Esophagus (tissue), 2 donors: ENCODE data around the gene PPCDC. TPM values are rescaled to one million over a fixed set of nuclear protein-coding genes. Genes with fewer than 3 reads are reported as not detected.

Experiments
- H3K27ac ChIP-seq, 2 donors: one replicate each; pipeline ENCODE4 v1.5.1; 2013; ENCODE audit warnings: low read depth in 2 of 2, mild to moderate bottlenecking in 2 of 2, inconsistent platforms in 1 of 2, low read length in 1 of 2, moderate library complexity in 1 of 2
- H3K27me3 ChIP-seq, 2 donors: one replicate each; pipeline ENCODE4 v1.6.1; 2013; ENCODE audit warnings: low read length in 2 of 2, control low read depth in 1 of 2, mild to moderate bottlenecking in 1 of 2; ENCODE audit not compliant: insufficient read depth in 2 of 2, control insufficient read depth in 1 of 2
- H3K36me3 ChIP-seq, 2 donors: one replicate each; pipeline ENCODE4 v1.6.1; 2013; ENCODE audit warnings: low read length in 1 of 2; ENCODE audit not compliant: control insufficient read depth in 2 of 2, insufficient read depth in 2 of 2
- H3K4me1 ChIP-seq, 2 donors: one replicate each; pipeline ENCODE4 v1.6.1; 2013; ENCODE audit warnings: low read length in 1 of 2; ENCODE audit not compliant: control insufficient read depth in 2 of 2, insufficient read depth in 2 of 2
- H3K4me3 ChIP-seq, 2 donors: one replicate each; pipeline ENCODE4 v1.5.1; 2013; ENCODE audit warnings: low read length in 2 of 2, mild to moderate bottlenecking in 2 of 2, low read depth in 1 of 2, moderate library complexity in 1 of 2
- H3K9me3 ChIP-seq, 2 donors: one replicate each; pipeline ENCODE4 v1.6.1; 2013; ENCODE audit warnings: mild to moderate bottlenecking in 2 of 2, low read depth in 1 of 2, low read length in 1 of 2, moderate library complexity in 1 of 2; ENCODE audit not compliant: control insufficient read depth in 2 of 2, insufficient read depth in 1 of 2
- WGBS, 2 donors: extraction: QIAGEN DNeasy Blood & Tissue Kit; methylation state at CpG; one replicate each; pipeline ENCODE4 v1.1.7; 2013; 5-methylcytosine and 5-hydroxymethylcytosine counted together
- polyA plus RNA-seq, 2 donors: library from polyadenylated mRNA; stranded (reverse); fragments of 200-250 nt; gene quantifications; one replicate each; pipeline ENCODE4 v1.2.3, GENCODE V29; 2013
- donor health status: healthy with polysubstance abuse.
- donor health status: Bipolar disorder and iron deficiency.

Gene PPCDC
- polyA plus RNA-seq, 2 donors = 19.1 to 25.9 TPM

DNA sequence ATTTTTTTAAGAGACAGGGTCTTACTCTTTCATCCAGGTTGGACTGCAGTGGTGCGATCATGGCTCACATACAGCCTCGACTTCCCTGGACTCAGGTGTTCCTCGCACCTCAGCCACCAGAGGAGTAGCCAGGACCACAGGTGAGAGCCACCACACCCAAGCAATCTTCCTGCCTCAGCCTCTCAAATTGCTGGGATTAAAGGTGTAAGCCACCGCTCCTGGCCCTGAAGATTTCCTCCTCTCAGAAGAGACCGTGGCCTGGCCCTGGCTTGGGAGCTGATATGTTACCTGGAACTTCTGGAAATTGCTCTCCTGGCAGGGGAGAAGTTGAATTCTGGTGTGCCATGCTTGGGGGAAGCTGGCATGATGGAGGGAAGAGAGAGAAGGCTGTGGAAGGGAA, 36.2 kb downstream of the PPCDC start:
- no peaks in the 10 kb centered on the region for H3K4me1 ChIP-seq
- no peaks in the 10 kb centered on the region for H3K36me3 ChIP-seq
- H3K4me3 ChIP-seq = no peak overlapping the region
- no peaks in the 10 kb centered on the region for H3K9me3 ChIP-seq
- 95 to 97% methylated on average over 5 of the region's 5 CpGs for WGBS, 2 donors
- H3K27me3 ChIP-seq = no peaks in the 10 kb centered on the region
- H3K27ac ChIP-seq = no peak overlapping the region

DNA sequence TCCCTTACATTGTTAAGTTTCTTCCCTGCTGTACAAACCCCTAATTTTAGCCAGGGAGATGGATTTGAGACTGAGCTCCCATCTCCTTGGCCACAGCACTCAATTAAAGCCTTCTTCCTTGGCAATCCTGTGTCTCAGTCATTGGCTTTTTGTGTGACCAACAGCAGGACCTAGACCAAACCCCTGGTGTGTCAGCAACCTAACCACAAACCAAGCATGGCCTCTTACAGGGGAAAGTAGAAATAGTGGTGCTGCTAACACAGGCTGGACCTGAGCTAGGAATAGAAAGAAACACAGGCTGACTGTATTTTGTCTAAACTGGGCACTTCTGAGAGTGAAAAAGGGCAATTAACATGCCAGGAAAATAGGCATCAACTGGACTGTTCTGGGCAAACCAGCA, 37.9 kb downstream of the PPCDC start:
- Histone ChIP-seq H3K9me3 (no peaks in the 10 kb centered on the region), H3K27ac (no peak overlapping the region), H3K4me1 (no peaks in the 10 kb centered on the region), H3K36me3 (no peaks in the 10 kb centered on the region), H3K4me3 (no peak overlapping the region), H3K27me3 (no peaks in the 10 kb centered on the region)

- H3K27ac ChIP-seq = no peak overlapping the region
- WGBS, 2 donors = 55 to 60% methylated on average over 3 of the region's 3 CpGs
Measured at GRCh38 chr15:75062706-75063105, 39.3 kb downstream of the PPCDC start.

GRCh38 chr15:75063338-75063737, 39.9 kb downstream of the PPCDC start:
- Histone ChIP-seq H3K27me3 (no peaks in the 10 kb centered on the region), H3K36me3 (no peaks in the 10 kb centered on the region), H3K4me3 (no peak overlapping the region), H3K27ac (no peak overlapping the region), H3K9me3 (no peaks in the 10 kb centered on the region), H3K4me1 (no peaks in the 10 kb centered on the region)
- 66 to 70% methylated on average over 4 of the region's 4 CpGs for WGBS, 2 donors

More at GRCh38 chr15:75062706-75063105, 39.3 kb downstream of the PPCDC start:
- H3K36me3 ChIP-seq = no peaks in the 10 kb centered on the region
- no peaks in the 10 kb centered on the region for H3K9me3 ChIP-seq
- H3K27me3 ChIP-seq = no peaks in the 10 kb centered on the region
- H3K4me3 ChIP-seq = no peak overlapping the region
- H3K4me1 ChIP-seq = no peaks in the 10 kb centered on the region

DNA sequence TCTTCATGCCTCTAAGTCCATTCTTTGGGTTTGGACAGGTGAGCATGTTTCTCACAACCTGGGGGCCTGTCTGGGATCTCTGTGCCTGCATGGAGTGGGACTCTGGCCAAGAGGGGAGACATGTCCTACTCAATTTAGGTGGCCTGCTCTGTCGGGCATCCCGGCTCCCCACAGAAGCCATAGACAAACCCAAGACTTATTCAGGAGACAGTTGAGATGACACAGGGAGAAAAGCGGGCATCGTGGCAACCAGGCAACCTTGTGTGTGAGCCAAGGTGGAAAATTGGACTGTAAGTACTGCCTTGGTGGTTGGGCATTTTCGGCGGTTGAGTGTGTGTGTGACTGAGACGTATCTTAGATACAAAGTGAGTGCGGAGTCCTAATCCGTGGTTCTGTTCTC, 40.5 kb downstream of the PPCDC start:
- WGBS, 2 donors = 92 to 94% methylated on average over 9 of the region's 9 CpGs
- no peaks in the 10 kb centered on the region for H3K4me1 ChIP-seq
- no peak overlapping the region for H3K4me3 ChIP-seq
- H3K27me3 ChIP-seq = no peaks in the 10 kb centered on the region
- H3K36me3 ChIP-seq = no peaks in the 10 kb centered on the region
- H3K27ac ChIP-seq = no peak overlapping the region
- no peaks in the 10 kb centered on the region for H3K9me3 ChIP-seq

DNA sequence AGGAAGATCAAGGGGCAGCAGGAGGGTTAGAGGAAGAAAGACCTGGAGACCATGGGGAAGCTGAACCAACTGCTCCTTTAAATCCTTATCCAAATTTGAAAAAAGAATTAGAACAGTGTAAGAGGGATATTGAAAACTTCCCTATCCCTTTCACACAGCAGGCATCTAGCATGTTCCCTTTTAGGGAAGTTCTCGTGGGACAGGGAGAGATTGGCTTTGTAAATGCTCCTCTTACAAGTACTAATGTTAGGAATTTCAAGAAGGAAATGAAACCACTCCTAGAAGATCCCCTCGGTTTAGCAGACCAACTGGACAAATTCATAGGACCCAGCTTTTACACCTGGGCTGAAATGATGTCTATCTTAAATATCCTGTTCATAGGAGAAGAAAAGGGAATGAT, 41.5 kb downstream of the PPCDC start:
- no peaks in the 10 kb centered on the region for H3K27me3 ChIP-seq

DNA sequence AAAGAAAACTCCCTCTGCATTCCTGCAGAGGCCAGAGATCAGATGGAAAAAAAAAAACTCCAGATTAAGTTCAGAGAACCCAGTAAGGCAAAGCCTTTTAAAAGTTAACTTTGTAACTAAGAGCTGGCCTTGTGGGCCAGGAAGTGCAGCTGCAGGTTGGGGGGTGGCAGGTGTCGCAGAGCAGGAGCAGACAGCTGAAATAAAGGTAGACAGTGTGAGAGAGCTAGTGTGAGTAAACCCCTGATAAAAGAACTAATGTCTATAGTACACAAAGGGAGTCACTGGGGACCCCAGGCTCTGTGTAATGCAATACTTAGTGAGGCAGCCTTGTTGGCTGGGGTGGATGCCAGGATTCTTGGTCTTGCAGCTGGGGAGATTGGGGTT, 42.1 kb downstream of the PPCDC start:
- Histone ChIP-seq H3K4me3 (no peak overlapping the region), H3K36me3 (no peaks in the 10 kb centered on the region), H3K27ac (no peak overlapping the region), H3K27me3 (no peaks in the 10 kb centered on the region), H3K9me3 (no peaks in the 10 kb centered on the region), H3K4me1 (no peaks in the 10 kb centered on the region)
- 38 to 73% methylated on average over 1 of the region's 1 CpG for WGBS, 2 donors

More for the DNA sequence above, 41.5 kb downstream of the PPCDC start:
- no peaks in the 10 kb centered on the region for H3K4me1 ChIP-seq
- no peaks in the 10 kb centered on the region for H3K9me3 ChIP-seq
- WGBS, 2 donors = 60% methylated on average over 2 of the region's 2 CpGs
- no peak overlapping the region for H3K4me3 ChIP-seq
- H3K27ac ChIP-seq = no peak overlapping the region
- no peaks in the 10 kb centered on the region for H3K36me3 ChIP-seq

GRCh38 chr15:75065851-75066509, 42.6 kb downstream of the PPCDC start:
- Histone ChIP-seq H3K27ac (no peak overlapping the region), H3K36me3 (no peaks in the 10 kb centered on the region), H3K4me1 (no peaks in the 10 kb centered on the region), H3K27me3 (no peaks in the 10 kb centered on the region), H3K4me3 (no peak overlapping the region), H3K9me3 (no peaks in the 10 kb centered on the region)
- 65 to 70% methylated on average over 6 of the region's 6 CpGs for WGBS, 2 donors

DNA sequence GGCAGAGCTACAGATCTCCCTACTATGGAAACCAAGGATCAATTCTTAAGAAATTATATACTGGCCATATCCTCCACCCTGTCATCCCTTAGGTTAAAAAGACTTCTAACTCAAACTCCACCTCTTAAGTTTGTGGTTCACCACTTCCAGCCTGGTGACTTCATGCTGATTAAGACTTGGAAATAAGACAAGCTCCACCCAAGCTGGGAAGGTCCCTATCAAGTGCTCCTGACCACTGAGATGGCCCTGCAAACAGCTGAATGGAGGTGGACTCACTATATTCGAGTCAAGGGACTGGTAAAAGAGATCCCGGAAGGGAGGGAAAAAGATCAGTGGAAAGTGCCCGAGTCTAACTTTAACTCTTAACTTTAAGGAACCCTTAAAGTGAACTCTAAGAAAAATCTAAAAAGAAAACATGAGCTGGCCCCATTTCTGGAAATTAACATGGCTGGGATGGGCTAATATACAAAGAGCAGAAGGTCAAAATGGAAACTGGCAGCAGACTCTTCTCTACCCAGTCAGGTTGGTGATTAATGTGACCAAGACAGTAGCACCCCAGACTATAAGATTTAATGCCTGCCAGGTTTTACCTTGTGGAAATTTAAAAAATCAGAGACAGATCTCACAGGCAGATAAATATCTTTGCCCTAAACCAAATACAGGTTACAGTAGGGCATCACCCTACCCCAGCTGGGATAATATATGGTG, 43.9 kb downstream of the PPCDC start:
- Histone ChIP-seq H3K27ac (no peak overlapping the region), H3K4me3 (no peak overlapping the region), H3K9me3 (no peaks in the 10 kb centered on the region), H3K27me3 (no peaks in the 10 kb centered on the region), H3K4me1 (no peaks in the 10 kb centered on the region), H3K36me3 (no peaks in the 10 kb centered on the region)
- WGBS, 2 donors = 65 to 79% methylated on average over 3 of the region's 3 CpGs

DNA sequence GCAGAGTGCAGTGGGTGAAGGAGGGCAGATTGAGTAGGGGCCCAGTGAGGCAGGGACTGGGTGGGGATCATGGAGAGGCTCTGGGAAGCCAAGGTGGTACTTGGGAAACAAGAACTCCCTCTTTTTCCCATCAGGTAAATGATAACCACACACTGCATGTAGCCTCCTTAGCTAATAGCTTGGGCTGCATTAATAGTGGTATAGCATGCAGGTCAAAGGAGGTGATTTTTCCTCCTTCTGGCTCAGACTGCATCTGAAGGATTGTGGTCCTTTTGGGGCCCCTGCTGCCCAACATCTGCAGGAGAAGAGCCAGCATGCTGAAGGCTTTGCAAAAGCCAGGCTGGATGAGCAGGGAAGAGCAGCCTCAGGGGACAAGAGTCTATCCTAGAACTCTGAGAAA, 45.4 kb downstream of the PPCDC start:
- Histone ChIP-seq H3K27ac (no peak overlapping the region), H3K9me3 (no peaks in the 10 kb centered on the region), H3K36me3 (no peaks in the 10 kb centered on the region), H3K4me1 (no peaks in the 10 kb centered on the region), H3K4me3 (no peak overlapping the region), H3K27me3 (no peaks in the 10 kb centered on the region)
